Muscle layer of duodenum (tissue), 2 donors: ENCODE measurements around the gene KIR2DL1.
"Not testable (repeated sequence)": the region's sequence is repeated elsewhere in the genome, so short reads cannot be mapped to it uniquely, and the experiment has no call there.

ENCODE experiments used
- H3K27ac ChIP-seq: one replicate; pipeline ENCODE4 v1.7.0; 2013; ENCODE audit warnings: mild to moderate bottlenecking, low read length
- H3K27me3 ChIP-seq: one replicate; pipeline ENCODE4 v1.7.0; 2013; ENCODE audit warnings: low read depth, mild to moderate bottlenecking, control low read depth, low read length
- H3K36me3 ChIP-seq, 2 donors: one replicate each; pipeline ENCODE4 v1.7.0; 2013; ENCODE audit warnings: low read length in 2 of 2, control low read depth in 1 of 2, mild to moderate bottlenecking in 1 of 2; ENCODE audit not compliant: insufficient read depth in 2 of 2, control insufficient read depth in 1 of 2
- H3K4me1 ChIP-seq, 2 donors: one replicate each; pipeline ENCODE4 v1.7.0; 2013; ENCODE audit warnings: low read length in 2 of 2, mild to moderate bottlenecking in 2 of 2, control low read depth in 1 of 2, moderate library complexity in 1 of 2; ENCODE audit not compliant: insufficient read depth in 2 of 2, control insufficient read depth in 1 of 2
- H3K4me3 ChIP-seq, 2 donors: one replicate each; pipeline ENCODE4 v1.7.0; 2013; ENCODE audit warnings: low read length in 2 of 2, low read depth in 1 of 2, mild to moderate bottlenecking in 1 of 2
- H3K9me3 ChIP-seq, 2 donors: one replicate each; pipeline ENCODE4 v1.7.0; 2013; ENCODE audit warnings: low read length in 2 of 2, control low read depth in 1 of 2, mild to moderate bottlenecking in 1 of 2; ENCODE audit not compliant: control insufficient read depth in 1 of 2
- donor health status: healthy.

KIR2DL1 gene

GRCh38 chr19:54804101-54804500, 34.5 kb downstream of the KIR2DL1 start:
- no peaks in the 10 kb centered on the region for H3K4me1 ChIP-seq
- no peaks in the 10 kb centered on the region for H3K9me3 ChIP-seq
- no peaks in the 10 kb centered on the region for H3K36me3 ChIP-seq
- H3K4me3 ChIP-seq: no peak overlapping the region
- no peak overlapping the region for H3K27ac ChIP-seq
- no peaks in the 10 kb centered on the region for H3K27me3 ChIP-seq

GRCh38 chr19:54804571-54804970, 35.0 kb downstream of the KIR2DL1 start:
- no peak overlapping the region for H3K27ac ChIP-seq
- H3K4me3 ChIP-seq: no peak overlapping the region
- no peaks in the 10 kb centered on the region for H3K27me3 ChIP-seq

GRCh38 chr19:54805665-54806515, 36.3 kb downstream of the KIR2DL1 start:
- Histone ChIP-seq H3K36me3 (no peaks in the 10 kb centered on the region), H3K27ac (no peak overlapping the region), H3K4me3 (no peak overlapping the region), H3K4me1 (no peaks in the 10 kb centered on the region), H3K27me3 (no peaks in the 10 kb centered on the region), H3K9me3 (no peaks in the 10 kb centered on the region)

More at GRCh38 chr19:54804571-54804970, 35.0 kb downstream of the KIR2DL1 start:
- H3K36me3 ChIP-seq: no peaks in the 10 kb centered on the region
- H3K9me3 ChIP-seq: no peaks in the 10 kb centered on the region
- no peaks in the 10 kb centered on the region for H3K4me1 ChIP-seq

DNA sequence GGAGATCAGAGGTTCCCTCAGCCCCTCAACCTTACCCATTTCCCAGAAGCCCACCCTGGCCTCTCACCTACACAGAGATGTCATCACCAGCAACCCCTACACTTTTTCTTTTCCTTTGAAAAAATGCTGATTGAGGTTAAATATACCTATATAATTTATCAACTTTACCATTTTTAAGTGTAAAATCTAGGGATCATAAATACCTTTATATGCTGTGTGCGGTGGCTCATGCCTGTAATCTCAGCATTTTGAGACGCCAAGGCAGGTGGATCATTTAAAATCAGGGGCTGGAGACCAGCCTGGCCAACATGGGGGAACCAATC, 36.9 kb downstream of the KIR2DL1 start:
- H3K36me3 ChIP-seq: no peaks in the 10 kb centered on the region
- H3K27me3 ChIP-seq: no peaks in the 10 kb centered on the region
- H3K9me3 ChIP-seq: peaks cover 0 to under 1% of the 10 kb centered on the region in 2 donors
- H3K4me1 ChIP-seq: no peaks in the 10 kb centered on the region
- no peak overlapping the region for H3K27ac ChIP-seq
- no peak overlapping the region for H3K4me3 ChIP-seq

DNA sequence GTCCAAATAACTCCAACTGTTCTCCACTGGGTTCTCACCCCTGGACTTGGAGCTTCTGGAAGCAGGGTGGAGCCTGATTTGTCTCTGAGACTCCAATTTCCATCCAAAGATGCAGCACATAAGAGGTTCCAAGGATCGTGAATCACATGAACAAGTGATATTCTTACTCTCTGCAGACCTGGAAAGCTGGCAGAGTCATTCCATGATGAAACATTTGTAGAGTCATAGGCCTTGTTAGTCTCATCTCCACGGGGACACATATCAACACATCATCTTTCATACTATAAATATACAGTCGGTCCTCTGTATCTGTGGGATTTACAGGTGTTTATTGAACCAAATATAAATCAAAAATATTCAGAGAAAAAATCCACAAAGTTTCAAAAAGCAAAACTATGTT, 45.0 kb downstream of the KIR2DL1 start:
- not testable (repeated sequence) for H3K27ac ChIP-seq, H3K4me1 ChIP-seq

DNA sequence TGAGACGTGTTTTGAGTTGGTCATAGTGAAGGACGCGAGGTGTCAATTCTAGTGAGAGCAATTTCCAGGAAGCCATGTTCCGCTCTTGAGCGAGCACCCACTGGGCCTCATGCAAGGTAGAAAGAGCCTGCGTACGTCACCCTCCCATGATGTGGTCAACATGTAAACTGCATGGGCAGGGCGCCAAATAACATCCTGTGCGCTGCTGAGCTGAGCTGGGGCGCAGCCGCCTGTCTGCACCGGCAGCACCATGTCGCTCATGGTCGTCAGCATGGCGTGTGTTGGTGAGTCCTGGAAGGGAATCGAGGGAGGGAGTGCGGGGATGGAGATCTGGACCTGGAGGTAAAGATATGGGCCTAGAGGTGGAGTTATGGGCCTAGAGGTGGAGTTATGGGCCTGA, 46.7 kb downstream of the KIR2DL1 start, which contains the start of gene KIR3DL1:
KIR3DL1 (plus strand) TSS at position 218 of the 400 bp plus-strand sequence.
- not testable (repeated sequence) for H3K4me3 ChIP-seq, H3K4me1 ChIP-seq, H3K36me3 ChIP-seq, H3K27me3 ChIP-seq, H3K9me3 ChIP-seq, H3K27ac ChIP-seq

More for the DNA sequence above, 45.0 kb downstream of the KIR2DL1 start:
- not testable (repeated sequence) for H3K4me3 ChIP-seq, H3K36me3 ChIP-seq, H3K9me3 ChIP-seq, H3K27me3 ChIP-seq

DNA sequence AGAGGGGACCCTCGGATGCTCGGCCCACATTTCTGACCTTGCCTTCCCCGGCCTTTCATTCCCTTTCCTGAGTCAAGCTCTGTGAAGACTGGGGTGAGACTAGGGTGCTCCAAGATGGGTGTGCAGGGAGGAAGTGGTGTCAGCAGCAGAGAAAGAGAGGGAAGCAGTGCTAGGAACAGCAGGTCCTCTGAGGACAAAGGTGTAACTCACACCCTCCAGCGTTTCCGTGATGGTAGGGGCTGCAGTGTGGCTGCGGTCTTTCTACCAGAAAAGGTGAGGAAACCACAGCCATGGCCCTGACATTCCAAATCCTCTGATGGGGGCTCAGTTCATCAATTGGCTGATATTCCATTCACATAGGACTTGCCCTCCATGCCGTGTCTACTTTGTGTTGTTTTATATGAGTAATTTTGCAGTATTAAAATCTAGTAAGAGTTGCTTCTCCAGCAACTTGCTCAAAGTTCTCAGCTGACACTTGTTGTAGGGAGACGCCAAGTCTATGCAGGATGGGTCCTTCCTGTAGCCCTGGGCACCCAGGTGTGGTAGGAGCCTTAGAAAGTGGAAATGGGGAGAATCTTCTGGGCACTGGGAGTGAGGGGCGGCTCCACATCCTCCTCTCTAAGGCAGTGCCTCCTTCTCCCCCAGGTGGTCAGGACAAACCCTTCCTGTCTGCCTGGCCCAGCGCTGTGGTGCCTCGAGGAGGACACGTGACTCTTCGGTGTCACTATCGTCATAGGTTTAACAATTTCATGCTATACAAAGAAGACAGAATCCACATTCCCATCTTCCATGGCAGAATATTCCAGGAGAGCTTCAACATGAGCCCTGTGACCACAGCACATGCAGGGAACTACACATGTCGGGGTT, 48.3 kb downstream of the KIR2DL1 start:
- Histone ChIP-seq H3K27me3 (no peaks in the 10 kb centered on the region), H3K27ac (no peak overlapping the region), H3K4me3 (no peak overlapping the region), H3K4me1 (no peaks in the 10 kb centered on the region), H3K9me3 (no peaks in the 10 kb centered on the region), H3K36me3 (no peaks in the 10 kb centered on the region)

GRCh38 chr19:54824416-54824815, 54.8 kb downstream of the KIR2DL1 start:
- not testable (repeated sequence) for H3K9me3 ChIP-seq, H3K4me3 ChIP-seq, H3K27ac ChIP-seq, H3K4me1 ChIP-seq, H3K27me3 ChIP-seq, H3K36me3 ChIP-seq

DNA sequence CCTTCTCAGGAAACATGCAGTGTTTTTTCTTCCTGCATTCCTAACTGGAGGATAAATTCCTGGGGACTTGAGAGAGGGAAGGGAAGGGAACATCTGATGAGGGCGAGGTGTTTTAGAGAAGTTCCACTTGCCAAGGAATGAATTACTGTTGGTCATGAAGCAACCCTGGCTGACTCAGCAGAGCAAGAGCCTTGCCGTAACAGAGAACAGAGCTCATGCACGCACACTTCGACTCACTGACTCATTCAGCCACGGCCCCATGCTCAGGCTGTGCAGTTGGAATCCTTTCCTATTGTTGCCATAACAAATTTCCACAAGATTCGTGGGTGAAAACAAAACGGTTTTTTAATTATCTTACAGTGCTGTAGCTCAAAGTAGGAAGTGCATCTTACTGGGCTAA, 55.7 kb downstream of the KIR2DL1 start:
- not testable (repeated sequence) for H3K36me3 ChIP-seq, H3K27ac ChIP-seq, H3K9me3 ChIP-seq, H3K4me3 ChIP-seq, H3K4me1 ChIP-seq, H3K27me3 ChIP-seq

DNA sequence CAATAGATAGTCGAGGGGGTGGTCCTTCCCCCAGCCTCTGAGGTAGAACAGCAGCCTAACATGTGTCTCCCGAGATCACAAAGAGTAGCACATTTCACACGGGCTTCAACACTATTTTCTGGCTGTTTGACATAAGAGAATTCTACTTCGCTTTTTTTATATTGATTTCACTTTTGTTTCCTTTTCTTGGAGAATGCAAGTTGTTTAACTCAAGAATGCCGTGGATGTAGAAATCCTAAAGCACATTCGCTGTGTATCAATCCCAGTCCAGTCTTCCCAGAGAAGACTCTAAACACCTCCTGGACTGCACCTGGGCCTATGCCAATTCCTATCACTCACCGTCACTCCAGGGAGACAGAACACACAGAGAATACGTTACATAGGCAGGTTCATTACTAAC, 58.5 kb downstream of the KIR2DL1 start:
- not testable (repeated sequence) for H3K9me3 ChIP-seq, H3K36me3 ChIP-seq, H3K27me3 ChIP-seq, H3K4me1 ChIP-seq, H3K4me3 ChIP-seq, H3K27ac ChIP-seq

GRCh38 chr19:54832496-54832895, 62.9 kb downstream of the KIR2DL1 start, which contains the start of gene KIR2DS4:
KIR2DS4 (plus strand) TSS chr19:54832676.
- H3K36me3 ChIP-seq, H3K4me3 ChIP-seq, H3K9me3 ChIP-seq, H3K4me1 ChIP-seq, H3K27me3 ChIP-seq, H3K27ac ChIP-seq: not testable (repeated sequence)
